ENCODE results near the gene MBOAT2.
"Not testable (repeated sequence)": the region's sequence is repeated elsewhere in the genome, so short reads cannot be mapped to it uniquely, and the experiment has no call there.

The MBOAT2 gene

DNA sequence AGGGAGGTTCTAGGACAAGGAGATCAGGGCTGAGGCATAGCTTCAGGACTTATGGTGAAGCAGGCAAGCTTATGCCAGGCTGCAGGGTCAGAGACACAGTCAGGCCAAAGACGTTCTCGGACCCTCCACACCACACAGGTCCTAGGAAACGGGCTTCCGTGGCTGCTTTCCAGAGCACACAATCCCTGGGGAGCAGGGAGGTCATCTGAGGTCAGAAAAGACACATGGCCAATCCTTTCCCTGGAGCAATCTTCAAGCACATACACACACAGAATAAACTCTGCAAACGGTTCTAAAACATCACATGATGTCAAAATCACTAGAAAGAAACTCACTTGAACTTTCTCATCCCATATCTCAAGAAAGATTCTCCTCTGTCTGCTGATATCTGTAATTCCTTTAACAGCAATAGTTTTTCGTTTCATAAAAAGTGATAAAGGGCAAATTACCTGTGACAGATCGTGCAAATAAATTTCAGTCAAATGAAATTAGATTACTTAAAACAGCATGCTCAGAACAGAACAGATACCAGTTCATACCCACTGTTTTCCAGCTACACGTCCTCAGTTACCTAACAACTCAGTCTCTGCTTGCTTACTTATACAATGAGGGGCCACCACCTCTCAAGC, 63.9 kb downstream of the MBOAT2 start:
- DNase-seq: no peak

DNA sequence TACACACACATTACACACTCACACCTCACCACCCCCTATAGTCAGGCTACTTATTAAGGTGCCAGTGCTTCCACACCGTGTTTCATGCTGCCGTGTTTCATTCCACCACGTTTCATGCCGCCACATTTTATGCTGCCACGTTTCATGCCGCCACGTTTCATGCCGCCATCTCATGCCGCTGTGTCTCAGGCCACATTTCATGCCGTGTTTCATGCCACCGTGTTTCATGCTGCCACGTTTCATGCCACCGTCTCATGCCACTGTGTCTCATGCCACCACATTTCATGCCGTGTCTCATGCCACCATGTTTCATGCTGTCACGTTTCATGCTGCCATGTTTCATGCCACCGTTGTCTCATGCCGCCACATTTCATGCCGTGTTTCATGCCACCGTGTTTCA, 65.1 kb downstream of the MBOAT2 start:
- no peak for DNase-seq

DNA sequence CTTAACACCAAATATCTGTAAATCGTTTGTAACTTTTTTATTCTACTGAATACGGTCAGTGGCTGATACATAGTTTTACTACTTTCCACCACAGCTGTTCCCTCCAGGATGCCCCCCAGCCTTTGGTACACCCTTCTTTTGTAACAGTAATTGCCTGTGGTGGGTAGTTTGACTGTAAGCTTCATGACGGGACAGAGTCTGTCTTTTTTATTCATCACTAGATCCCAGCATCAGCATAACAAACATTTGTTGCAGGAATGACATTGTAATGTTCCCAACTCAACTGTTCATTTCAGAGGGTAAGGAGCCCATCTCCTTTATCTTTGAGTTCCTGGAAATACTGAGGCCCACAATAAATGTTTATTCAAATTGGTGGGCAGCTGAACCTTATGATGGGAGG, 67.5 kb downstream of the MBOAT2 start:
- no peak for DNase-seq

DNA sequence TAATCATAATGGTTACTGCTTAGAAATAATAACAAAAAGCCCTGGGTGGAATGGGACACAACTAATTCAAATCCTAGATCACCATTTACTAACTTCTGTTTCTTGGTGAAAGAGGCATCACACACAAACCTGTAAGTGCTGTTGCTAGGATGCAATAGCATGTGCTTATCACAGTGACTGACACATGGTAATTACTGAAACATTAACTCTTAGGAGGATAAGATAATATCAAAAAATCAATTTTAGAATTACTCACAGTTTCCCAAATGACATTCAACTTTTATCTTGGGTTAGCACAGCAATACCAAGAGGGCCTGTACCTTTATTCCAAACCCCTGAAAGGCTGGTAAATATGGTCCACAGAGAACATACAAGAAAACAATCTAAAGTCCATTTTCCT, 69.1 kb downstream of the MBOAT2 start:
- DNase-seq: no peak

DNA sequence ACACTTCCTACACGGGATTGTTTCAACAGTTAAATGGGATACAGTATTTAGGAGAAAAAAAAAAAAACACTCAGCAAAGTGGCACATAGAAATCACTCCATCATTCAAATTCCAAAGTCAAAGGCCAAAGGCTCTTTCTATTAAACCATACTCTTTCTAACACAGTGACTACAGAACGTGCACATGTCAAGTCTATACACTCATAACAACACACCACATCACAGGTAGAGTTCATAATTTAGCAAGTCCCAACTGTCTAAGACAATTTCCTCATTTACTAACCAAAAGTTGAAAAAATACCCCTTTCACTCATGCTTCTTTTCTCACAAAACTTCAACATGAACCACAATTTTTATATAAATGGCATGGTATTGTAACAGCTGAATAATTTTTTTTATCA, 70.8 kb downstream of the MBOAT2 start:
- DNase-seq: no peak

DNA sequence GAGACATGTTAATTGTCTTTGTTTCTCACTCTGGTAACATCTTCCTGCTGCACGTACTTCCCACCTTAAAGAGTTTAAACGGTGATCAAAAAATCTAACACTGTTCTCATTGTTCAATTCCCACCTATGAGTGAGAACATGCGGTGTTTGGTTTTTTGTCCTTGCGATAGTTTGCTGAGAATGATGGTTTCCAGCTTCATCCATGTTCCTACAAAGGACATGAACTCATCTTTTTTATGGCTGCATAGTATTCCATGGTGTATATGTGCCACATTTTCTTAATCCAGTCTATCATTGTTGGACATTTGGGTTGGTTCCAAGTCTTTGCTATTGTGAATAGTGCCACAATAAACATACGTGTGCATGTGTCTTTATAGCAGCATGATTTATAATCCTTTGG, 73.3 kb downstream of the MBOAT2 start:
- not testable (repeated sequence) for DNase-seq

DNA sequence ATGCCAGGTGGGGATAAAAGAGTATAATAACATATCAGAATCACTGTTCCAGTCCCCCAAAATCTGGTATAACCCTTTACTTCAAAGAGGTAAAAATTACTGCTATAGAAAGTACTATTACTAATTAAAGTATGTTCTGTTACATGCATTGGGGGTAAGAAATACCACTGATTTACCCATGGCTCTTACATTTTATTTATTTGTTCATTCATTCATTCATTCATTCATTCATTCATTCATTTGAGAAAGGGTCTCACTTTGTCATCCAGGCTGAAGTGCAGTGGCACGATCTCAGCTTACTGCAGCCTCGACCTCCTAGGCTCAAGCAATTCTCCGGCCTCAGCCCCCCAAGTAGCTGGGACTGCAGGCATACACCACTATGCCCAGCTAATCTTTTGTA, 74.4 kb downstream of the MBOAT2 start:
- no peak for DNase-seq

DNA sequence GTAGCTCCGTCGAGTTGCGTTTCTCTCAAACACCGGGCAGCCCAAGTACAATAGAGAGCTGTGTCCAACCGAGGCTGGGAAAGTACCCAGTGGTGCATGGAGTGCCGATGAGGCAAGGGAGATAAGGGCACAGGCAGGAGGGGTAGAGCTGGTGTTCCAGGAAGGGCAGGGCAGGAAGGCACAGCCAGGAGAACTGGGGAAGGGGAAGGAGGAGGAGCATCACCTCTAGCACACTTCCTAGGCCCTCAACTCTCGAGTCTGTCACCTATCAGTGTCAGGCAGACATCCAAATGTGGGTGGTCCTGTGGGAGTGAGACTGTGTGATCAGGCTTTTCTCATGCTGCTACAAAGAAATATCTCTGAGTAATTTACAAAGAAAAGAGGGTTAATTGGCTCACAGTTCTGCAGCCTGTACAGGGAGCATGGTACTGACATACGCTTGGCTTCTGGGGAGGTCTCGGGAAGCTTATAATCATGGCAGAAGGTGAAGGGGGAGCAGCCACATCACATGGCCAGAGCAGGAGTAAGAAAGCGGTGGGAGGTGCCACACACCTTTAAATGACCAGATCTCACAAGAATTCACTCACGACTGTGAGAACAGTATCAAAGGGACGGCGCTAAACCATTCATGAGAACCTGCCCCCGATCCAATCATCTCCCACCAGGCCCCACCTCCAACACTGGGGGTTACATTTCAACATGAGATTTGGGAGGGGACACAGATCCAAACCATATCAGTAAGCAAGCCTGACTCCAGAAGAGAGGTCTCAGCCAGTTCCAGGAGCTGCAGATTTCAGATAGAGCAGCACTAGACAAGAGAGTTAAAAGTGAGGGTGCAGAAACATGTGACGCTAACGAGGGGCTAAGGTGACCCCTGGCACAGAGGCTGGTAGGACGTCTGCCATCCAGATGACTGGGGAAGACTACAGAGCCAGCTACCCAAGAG, 75.7 kb downstream of the MBOAT2 start:
- DNase-seq: no peak

DNA sequence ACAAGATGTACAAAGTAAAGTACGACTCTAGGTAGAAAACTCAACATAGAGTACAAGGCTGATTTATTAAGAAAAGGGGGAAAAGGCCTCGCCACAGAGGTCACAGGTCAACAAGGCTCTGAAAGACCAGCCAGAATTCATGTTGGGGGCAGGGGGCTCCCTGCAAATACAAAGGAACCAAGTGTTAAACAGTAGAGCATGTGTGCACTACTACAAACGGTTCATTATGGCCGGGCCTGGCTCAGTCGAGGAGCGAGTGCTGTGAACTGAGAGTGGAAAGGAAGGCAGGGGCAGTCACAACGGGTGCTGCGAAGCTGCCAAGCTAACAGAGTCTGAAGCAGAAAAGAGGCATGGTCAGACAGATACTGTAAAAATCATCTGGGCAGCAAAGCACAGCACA, 77.1 kb downstream of the MBOAT2 start:
- no peak for DNase-seq

DNA sequence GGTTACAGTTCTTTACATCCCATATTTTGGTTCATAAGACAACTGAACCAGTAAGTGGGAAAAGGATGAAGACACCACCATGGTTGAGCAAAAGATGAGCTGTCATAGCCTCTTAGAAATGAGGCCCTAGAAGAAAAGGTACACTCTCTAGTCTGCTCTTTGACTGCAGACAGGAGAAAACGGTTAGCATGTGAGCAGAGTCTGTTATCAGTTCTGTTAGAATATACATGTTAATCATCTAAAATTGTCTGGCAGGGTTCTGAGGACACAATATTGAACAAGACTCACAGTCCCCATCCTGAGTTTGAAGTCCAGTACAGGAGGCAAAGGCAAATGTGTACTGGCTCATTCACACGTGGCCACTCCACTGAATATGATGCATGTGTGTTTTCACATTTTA, 78.1 kb downstream of the MBOAT2 start:
- DNase-seq: no peak

DNA sequence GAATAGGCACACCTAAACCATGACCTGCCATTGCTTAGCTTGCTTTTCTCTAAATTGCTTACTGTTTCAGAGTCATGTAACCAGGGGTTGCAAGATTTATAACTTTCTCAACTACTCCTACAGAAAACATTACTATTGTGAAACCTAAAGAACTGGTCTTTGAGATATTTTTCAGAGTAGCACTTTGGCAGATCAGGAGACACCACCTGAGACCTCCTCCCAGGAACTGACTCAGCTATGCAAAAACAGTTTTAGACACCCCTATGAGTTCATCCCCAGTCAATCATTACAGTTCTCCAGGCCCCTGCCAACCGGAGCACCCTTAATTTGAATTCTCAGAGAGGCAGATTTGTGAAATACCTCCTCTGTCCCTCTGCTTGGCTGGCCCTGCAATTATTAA, 80.3 kb downstream of the MBOAT2 start:
- no peak for DNase-seq

DNA sequence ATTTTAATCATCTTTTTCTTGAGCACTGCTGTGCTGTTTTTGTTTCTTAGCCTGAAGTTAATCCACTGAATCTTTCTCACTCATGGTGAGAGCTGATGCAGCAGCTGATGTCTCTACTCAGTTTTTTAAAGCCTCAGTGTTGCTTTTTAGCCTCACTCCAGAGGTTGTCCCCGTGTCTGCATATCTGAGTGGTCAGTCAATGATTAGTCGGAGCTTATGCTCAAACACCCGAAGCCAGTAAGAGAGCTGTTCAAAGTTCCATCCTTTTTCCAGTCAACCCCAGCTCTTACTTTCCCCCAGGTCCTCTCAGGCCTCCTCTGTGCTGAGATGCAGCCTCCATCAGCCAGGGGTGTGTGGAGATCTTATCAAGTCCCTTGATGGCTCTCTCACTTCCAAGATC, 81.1 kb downstream of the MBOAT2 start:
- no peak for DNase-seq

DNA sequence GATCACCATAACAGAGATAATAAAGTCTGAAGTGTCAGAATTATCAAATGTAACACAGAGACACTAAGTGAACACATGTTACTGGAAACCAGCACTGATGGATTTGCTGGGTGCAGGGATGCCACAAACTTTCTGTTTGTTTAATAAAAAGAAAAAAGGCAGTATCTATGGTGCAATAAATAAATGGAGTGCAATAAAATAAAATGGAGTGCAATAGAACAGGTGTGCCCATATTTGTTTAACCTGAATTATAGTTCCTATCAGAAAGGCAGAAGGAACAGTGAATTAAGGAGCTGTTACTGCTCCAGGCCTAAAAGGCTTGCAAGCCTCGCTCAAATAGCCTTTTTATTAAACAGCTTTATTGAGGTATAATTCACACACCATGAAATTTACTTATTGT, 85.1 kb downstream of the MBOAT2 start:
- no peak for DNase-seq

DNA sequence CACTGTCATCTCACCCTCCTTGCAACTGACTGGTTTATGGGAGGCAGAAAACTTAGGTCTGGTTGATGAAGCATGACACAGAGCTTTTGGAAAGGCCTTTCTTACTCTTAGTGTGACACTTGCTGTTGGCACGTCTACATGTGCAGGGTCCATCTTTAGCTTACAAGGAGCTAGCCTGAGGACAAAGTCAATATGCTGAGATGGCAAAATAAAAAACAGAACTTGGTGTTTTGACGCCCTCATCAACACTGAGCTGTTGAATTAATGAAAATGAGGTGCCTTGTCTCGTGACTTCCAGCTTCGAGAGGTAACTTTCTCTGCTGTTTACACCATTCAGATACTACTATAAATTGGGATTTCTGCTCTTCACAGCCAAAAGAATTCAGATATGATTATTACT, 87.5 kb downstream of the MBOAT2 start:
- DNase-seq: no peak

DNA sequence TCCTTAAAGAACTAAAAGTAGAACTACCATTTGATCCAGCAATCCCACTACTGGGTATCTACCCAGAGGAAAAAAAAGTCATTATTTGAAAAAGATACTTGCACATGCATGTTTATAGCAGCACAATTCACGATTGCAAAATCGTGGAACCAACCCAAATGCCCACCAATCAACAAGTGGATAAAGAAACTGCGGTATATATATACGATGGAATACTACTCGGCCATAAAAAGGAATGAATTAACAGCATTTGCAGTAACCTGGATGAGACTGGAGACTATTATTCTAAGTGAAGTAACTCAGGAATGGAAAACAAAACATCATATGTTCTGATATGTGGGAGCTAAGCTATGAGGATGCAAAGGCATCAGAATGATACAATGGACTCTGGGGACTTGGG, 89.7 kb downstream of the MBOAT2 start:
- DNase-seq: not testable (repeated sequence)

DNA sequence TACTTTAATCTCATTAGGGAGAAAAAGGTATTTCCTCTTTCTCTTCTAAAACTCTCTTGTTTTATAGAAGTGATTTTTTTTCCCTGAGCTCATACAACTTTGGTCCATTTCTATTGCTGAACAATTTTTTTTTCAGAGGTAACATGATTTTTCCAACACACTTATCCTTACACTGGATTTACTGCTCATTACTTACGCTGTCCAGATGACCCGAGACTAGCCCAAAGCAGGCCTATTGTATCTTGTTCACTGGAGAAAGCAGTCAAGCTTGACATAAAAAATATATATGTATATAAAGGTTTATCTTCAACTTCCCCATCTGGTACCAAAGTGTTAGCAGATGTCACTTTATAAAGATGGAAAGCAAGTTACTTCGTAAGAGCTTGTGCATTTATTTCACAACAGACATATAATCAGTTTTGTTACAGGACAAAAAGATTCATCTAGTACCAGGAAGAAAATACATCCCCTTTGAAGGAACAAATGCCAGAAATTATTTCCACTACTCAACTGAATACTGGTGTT, 95.7 kb downstream of the MBOAT2 start:
- DNase-seq: no peak

DNA sequence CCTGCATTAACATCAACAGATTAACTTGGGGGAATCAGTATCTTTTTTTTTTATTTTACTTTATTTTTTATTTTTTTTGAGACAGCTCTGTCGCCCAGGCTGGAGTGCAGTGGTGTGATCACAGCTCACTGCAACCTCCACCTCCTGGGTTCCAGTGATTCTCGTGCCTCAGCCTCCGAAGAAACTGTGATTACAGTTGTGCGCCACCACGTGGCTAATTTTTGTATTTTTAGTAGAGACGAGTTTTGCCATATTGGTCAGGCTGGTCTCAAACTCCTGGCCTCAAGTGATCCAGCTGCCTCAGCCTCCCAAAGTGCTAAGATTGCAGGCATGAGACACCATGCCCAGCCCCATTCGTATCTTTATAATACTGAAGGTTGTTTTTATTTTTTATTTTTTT, 99.6 kb downstream of the MBOAT2 start:
- not testable (repeated sequence) for DNase-seq

DNA sequence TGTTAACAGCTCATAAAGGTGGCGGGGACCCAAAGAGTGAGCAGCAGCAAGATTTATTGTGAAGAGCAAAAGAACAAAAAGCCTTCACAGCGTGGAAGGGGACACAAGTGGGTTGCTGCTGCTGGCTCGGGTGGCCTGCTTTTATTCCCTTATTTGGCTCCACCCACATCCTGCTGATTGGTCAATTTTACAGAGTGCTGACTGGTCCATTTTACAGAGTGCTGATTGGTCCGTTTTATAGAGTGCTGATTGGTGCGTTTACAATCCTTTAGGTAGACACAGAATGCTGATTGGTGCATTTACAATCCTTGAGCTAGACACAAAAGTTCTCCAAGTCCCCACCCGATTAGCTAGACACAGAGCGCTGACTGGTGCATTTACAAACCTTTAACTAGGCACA, 100.7 kb downstream of the MBOAT2 start:
- DNase-seq: not testable (repeated sequence)

DNA sequence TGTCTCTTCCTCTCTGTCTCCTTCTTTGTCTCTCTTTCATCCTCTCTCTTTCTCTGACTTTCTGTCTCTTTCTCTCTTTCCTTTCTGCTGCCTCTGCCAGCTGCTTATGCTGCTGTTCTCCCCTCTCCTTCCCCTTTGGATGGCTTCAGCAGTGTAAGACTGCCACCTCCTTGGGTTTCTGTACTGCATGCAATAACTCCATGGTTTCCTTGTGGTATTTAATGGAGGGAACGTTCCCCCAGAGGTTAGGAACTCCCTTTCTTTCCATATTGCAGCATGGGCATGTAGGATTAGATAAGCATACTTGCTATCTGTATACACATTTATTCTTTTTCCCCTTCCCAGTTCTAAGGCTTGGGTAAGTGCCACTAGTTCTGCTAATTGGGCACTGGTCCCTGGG, 106.3 kb downstream of the MBOAT2 start:
- not testable (repeated sequence) for DNase-seq

DNA sequence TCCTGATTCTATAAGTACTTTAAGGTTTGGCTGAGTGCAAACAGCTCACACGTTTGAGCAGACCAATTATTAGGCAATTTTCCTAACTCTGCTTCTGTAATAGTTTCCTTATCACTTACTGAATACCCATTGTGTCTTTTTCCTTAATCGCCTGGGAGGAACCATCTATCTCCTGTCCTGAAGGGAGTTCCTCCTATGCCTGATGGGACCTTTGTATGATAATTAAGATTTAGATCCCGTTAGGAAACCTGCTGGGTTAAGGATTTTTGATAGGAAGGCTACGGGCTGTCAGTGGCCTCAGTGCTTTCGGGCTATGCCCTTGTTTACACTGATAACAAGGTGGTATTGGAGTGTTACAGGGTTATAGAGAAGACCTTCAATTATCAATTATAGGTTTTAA, 106.8 kb downstream of the MBOAT2 start:
- not testable (repeated sequence) for DNase-seq

DNA sequence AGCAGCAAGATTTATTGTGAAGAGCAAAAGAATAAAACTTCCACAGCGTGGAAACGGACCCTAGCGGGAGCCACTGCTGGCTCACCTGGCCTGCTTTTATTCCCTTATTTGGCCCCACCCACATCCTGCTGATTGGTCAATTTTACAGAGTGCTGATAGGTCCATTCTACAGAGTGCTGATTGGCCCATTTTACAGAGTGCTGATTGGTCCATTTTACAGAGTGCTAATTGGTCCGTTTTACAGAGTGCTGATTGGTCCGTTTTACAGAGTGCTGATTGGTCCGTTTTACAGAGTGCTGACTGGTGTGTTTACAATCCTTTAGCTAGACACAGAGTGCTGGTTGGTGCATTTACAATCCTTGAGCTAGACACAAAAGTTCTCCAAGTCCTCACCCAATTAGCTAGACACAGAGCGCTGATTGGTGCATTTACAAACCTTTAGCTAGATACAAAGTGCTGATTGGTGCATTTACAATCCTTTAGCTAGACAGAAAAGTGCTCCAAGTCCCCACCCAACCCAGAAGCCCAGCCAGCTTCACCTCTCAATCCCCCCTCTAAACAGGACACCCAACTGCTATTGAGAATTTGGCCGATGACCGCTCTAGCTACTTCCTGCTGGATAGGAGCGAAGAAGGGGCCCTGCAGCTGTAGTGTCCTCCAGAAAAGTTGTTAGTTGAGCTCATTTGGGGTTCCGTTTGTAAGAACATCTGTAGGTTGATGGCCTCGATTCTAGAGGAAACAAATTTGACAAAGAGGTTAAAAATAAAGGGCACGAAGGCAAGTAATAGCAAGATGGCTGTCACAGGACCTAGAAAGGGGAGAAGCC, 108.2 kb downstream of the MBOAT2 start:
- DNase-seq: not testable (repeated sequence)

DNA sequence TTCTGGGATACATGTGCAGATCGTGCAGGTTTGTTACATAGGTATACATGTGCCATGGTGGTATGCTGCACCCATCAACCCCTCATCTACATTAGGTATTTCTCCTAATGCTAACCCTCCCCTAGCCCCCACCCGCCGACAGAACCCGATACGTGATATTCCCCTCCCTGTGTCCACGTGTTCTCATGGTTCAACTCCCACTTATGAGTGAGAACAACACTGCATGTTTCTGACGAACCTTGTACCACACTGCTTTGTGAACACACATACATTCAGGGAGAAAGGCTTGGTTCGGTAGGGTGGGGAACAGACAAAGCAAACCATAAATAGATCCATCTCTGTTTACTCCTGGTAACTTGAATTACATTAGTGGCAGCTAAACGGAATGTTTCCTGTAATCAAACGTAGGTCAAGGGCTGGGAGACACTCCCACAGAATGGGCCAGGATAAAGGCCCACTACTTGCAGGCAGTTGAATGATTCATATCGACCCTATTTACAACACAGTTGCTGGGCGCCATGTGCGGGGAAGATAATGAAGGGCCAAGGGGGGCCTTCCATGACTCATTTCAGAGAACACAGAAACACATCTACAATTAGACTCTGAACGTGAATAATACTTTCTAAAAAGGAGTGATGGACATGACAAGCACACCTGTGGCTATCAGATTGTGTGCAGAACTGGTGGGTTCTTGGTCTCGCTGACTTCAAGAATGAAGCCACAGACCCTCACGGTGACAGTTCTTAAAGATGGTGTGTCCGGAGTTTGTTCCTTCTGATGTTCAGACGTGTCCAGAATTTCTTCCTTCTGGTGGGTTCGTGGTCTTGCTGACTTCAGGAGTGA, 109.3 kb downstream of the MBOAT2 start:
- DNase-seq: no peak

All from stimulated activated CD4-positive, alpha-beta T cell treated with anti-CD3 and anti-CD28 coated beads, Interleukin-15, amount 100 ng/mL, for 24 hours (primary cell).